DOHH2 (cell line): ENCODE measurements around the gene SLC12A6.

Experiments
- H3F3A ChIP-seq: fragments of 200-600 bp; sonication (generic), shearing (Covaris generic); 2 replicates; pipeline ENCODE4 v1.6.0; 2016; ENCODE audit warnings: antibody characterized with exemption, mild to moderate bottlenecking; ENCODE audit not compliant: control insufficient read depth, insufficient read depth
- H3K27ac ChIP-seq: fragments of 200-600 bp; sonication (generic); 2 replicates; pipeline ENCODE4 v1.5.1; 2014; ENCODE audit warnings: low read depth, mild to moderate bottlenecking, low read length, moderate library complexity
- H3K27me3 ChIP-seq: fragments of 200-600 bp; sonication (generic); 2 replicates; pipeline ENCODE4 v1.6.1; 2014; ENCODE audit warnings: mild to moderate bottlenecking, low read length, mixed read lengths; ENCODE audit not compliant: control insufficient read depth
- H3K36me3 ChIP-seq: fragments of 200-600 bp; sonication (generic); 2 replicates; pipeline ENCODE4 v1.6.1; 2014; ENCODE audit warnings: mild to moderate bottlenecking, low read length, moderate library complexity, mixed read lengths; ENCODE audit not compliant: control insufficient read depth
- H3K4me1 ChIP-seq: fragments of 200-600 bp; sonication (generic); 2 replicates; pipeline ENCODE4 v1.6.1; 2014; ENCODE audit warnings: mild to moderate bottlenecking, low read length, mixed read lengths; ENCODE audit not compliant: control insufficient read depth
- H3K4me2 ChIP-seq: fragments of 200-600 bp; sonication (generic); 2 replicates; pipeline ENCODE4 v1.6.0; 2014; ENCODE audit warnings: mild to moderate bottlenecking, low read length, moderate library complexity
- H3K4me3 ChIP-seq: fragments of 200-600 bp; sonication (generic); 2 replicates; pipeline ENCODE4 v1.5.1; 2014; ENCODE audit warnings: mild to moderate bottlenecking, low read length, mixed read lengths
- H3K79me2 ChIP-seq: fragments of 200-600 bp; sonication (generic); 2 replicates; pipeline ENCODE4 v1.6.1; 2014; ENCODE audit warnings: mild to moderate bottlenecking, low read length, mixed read lengths; ENCODE audit not compliant: control insufficient read depth
- H3K9me2 ChIP-seq: fragments of 200-600 bp; sonication (generic); replicated peaks from 2 replicates; pipeline ENCODE4 v1.6.1; 2014; ENCODE audit warnings: mild to moderate bottlenecking, low read length, mixed read lengths; ENCODE audit not compliant: control insufficient read depth
- H3K9me3 ChIP-seq: fragments of 200-600 bp; sonication (generic); 2 replicates; pipeline ENCODE4 v1.6.1; 2014; ENCODE audit warnings: antibody characterized with exemption, low read length, mixed read lengths; ENCODE audit not compliant: control insufficient read depth, insufficient read depth
- H4K20me1 ChIP-seq: fragments of 200-600 bp; sonication (generic); 2 replicates; pipeline ENCODE4 v1.6.0; 2014; ENCODE audit warnings: low read depth, mild to moderate bottlenecking, antibody characterized with exemption, low read length, moderate library complexity; ENCODE audit not compliant: control insufficient read depth, insufficient read depth
- CTCF ChIP-seq: fragments of 200-600 bp; sonication (generic); IDR thresholded peaks from one replicate; pipeline ENCODE4 v1.5.1; 2014; ENCODE audit warnings: antibody characterized with exemption, mild to moderate bottlenecking, low read depth, low read length; ENCODE audit not compliant: poor library complexity, severe bottlenecking
- EZH2phosphoT487 ChIP-seq: fragments of 200-600 bp; sonication (generic); IDR thresholded peaks from 2 replicates; pipeline ENCODE4 v1.6.1; 2017; ENCODE audit warnings: borderline replicate concordance, mild to moderate bottlenecking, antibody characterized with exemption, low read length, moderate library complexity, mixed read lengths

Gene SLC12A6

GRCh38 chr15:34258151-34258550, 79.4 kb downstream of the SLC12A6 start:
- Histone ChIP-seq H3F3A (0 out of 2 replicates have a peak, but pooled peaks cover 2% of the 10 kb centered on the region), H3K4me2 (no peak overlapping the region), H3K27me3 (no peaks in the 10 kb centered on the region), H3K36me3 (no peaks in the 10 kb centered on the region; the same call in 1 of the 2 replicates), H3K9me3 (peaks cover 6% of the 10 kb centered on the region; the same call in 1 of the 2 replicates), H3K4me1 (no peaks in the 10 kb centered on the region), H4K20me1 (no peaks in the 10 kb centered on the region), H3K9me2 (no peaks in the 10 kb centered on the region), H3K79me2 (no peaks in the 10 kb centered on the region), H3K27ac (no peak overlapping the region), H3K4me3 (no peak overlapping the region)
- TF ChIP-seq EZH2phosphoT487 (no peak), CTCF (no peak)

- Histone ChIP-seq H3K27me3 (no peaks in the 10 kb centered on the region), H3K9me2 (no peaks in the 10 kb centered on the region), H3K9me3 (no peaks in the 10 kb centered on the region), H3F3A (no peaks in the 10 kb centered on the region), H3K27ac (no peak overlapping the region), H3K4me2 (no peak overlapping the region), H3K36me3 (peaks cover 3% of the 10 kb centered on the region; the same call in 1 of the 2 replicates), H3K79me2 (no peaks in the 10 kb centered on the region), H4K20me1 (no peaks in the 10 kb centered on the region), H3K4me3 (no peak overlapping the region), H3K4me1 (no peaks in the 10 kb centered on the region)
- TF ChIP-seq CTCF (no peak), EZH2phosphoT487 (no peak)
Observed at GRCh38 chr15:34252545-34252944, 85.0 kb downstream of the SLC12A6 start.

- no peaks in the 10 kb centered on the region for H3K79me2 ChIP-seq
- H3K36me3 ChIP-seq, result peaks cover 3% of the 10 kb centered on the region; the same call in 1 of the 2 replicates
- H3K4me3 ChIP-seq, result no peak overlapping the region
- no peak overlapping the region for H3K4me2 ChIP-seq
- H3K4me1 ChIP-seq, result no peaks in the 10 kb centered on the region
- H3K9me3 ChIP-seq, result no peaks in the 10 kb centered on the region
- TF ChIP-seq CTCF (no peak), EZH2phosphoT487 (no peak)
- H4K20me1 ChIP-seq, result no peaks in the 10 kb centered on the region
- H3K27ac ChIP-seq, result no peak overlapping the region
- H3K9me2 ChIP-seq, result no peaks in the 10 kb centered on the region
- no peaks in the 10 kb centered on the region for H3K27me3 ChIP-seq
- no peaks in the 10 kb centered on the region for H3F3A ChIP-seq
Observed at GRCh38 chr15:34248190-34248589, 89.4 kb downstream of the SLC12A6 start.
